B cell (primary cell): ENCODE results near the gene TNFRSF19.

Experiments
- CTCF ChIP-seq: fragments of 200-600 bp; IDR thresholded peaks from one replicate; pipeline ENCODE4 v1.8.0; 2022; ENCODE audit warnings: antibody characterized with exemption, mild to moderate bottlenecking
- EZH2 ChIP-seq: IDR thresholded peaks from 2 replicates; pipeline ENCODE4 v1.6.1; 2012; ENCODE audit warnings: borderline replicate concordance, low read depth, mild to moderate bottlenecking, moderate library complexity, low read length; ENCODE audit not compliant: insufficient read depth, poor library complexity, severe bottlenecking

GRCh38 chr13:23703246-23703860 lies 133.1 kb downstream of the TNFRSF19 start:
- TF ChIP-seq EZH2 (no peak), CTCF (no peak)
